DND-41 (cell line): Measurements from ENCODE around the gene CACHD1.

Source experiments
- ATAC-seq: fragments of 200-7000 bp; cut with Tn5 transposase; 3 replicates; pipeline ENCODE4 v1.9.1; 2021; ENCODE audit warnings: low read depth; ENCODE audit not compliant: insufficient read depth
- DNase-seq: peaks from one replicate; pipeline ENCODE4 v3.0.0-alpha.2; 2020
- H2AFZ ChIP-seq: 2 replicates; pipeline ENCODE4 v1.6.0; 2012; ENCODE audit warnings: low read depth, low read length
- H3K27ac ChIP-seq: 2 replicates; pipeline ENCODE4 v1.5.1; 2012; ENCODE audit warnings: low read length, inconsistent platforms
- H3K27me3 ChIP-seq: fragments of 200-600 bp; sonication (generic); 2 replicates; pipeline ENCODE4 v1.6.0; 2012; ENCODE audit warnings: low read length, mild to moderate bottlenecking, inconsistent platforms; ENCODE audit not compliant: insufficient read depth, poor library complexity
- H3K36me3 ChIP-seq: 2 replicates; pipeline ENCODE4 v1.5.1; 2012; ENCODE audit warnings: low read length, inconsistent platforms; ENCODE audit not compliant: insufficient read depth
- H3K4me1 ChIP-seq: 2 replicates; pipeline ENCODE4 v1.5.1; 2012; ENCODE audit warnings: mild to moderate bottlenecking, low read length; ENCODE audit not compliant: insufficient read depth
- H3K4me2 ChIP-seq: 2 replicates; pipeline ENCODE4 v1.6.0; 2012; ENCODE audit warnings: mild to moderate bottlenecking, moderate library complexity, low read length, inconsistent platforms; ENCODE audit not compliant: insufficient read depth
- H3K4me3 ChIP-seq, 2 experiments: fragments of 200-600 bp in 1 of 2; shearing (Covaris generic) in 1 of 2; 2 replicates each; pipeline ENCODE4 v1.5.1; 2012 to 2016; ENCODE audit warnings: inconsistent platforms in 2 of 2, low read length in 2 of 2, mild to moderate bottlenecking in 2 of 2, low read depth in 1 of 2, moderate library complexity in 1 of 2
- H3K79me2 ChIP-seq: 2 replicates; pipeline ENCODE4 v1.6.0; 2012; ENCODE audit warnings: low read length, inconsistent platforms; ENCODE audit not compliant: insufficient read depth
- H3K9ac ChIP-seq: 2 replicates; pipeline ENCODE4 v1.6.0; 2012; ENCODE audit warnings: low read depth, mild to moderate bottlenecking, inconsistent platforms, low read length, moderate library complexity
- H3K9me3 ChIP-seq: 2 replicates; pipeline ENCODE4 v1.5.1; 2012; ENCODE audit warnings: low read length, moderate library complexity, mild to moderate bottlenecking, inconsistent platforms; ENCODE audit not compliant: insufficient read depth, severe bottlenecking
- H4K20me1 ChIP-seq: 2 replicates; pipeline ENCODE4 v1.6.0; 2012; ENCODE audit warnings: low read length; ENCODE audit not compliant: insufficient read depth
- CTCF ChIP-seq: IDR thresholded peaks from 2 replicates; pipeline ENCODE4 v1.5.1; 2012; ENCODE audit warnings: borderline replicate concordance, low read length, moderate library complexity, mild to moderate bottlenecking; ENCODE audit not compliant: poor library complexity, severe bottlenecking; ENCODE audit errors: extremely low read depth
- EZH2 ChIP-seq: IDR thresholded peaks from 3 replicates; pipeline ENCODE4 v1.6.1; 2012; ENCODE audit warnings: borderline replicate concordance, low read depth, mild to moderate bottlenecking, moderate library complexity, low read length, inconsistent platforms; ENCODE audit not compliant: severe bottlenecking

The CACHD1 gene

GRCh38 chr1:64433747-64434146 is 36.2 kb upstream of the CACHD1 start:
- Histone ChIP-seq H3K9ac (no peak overlapping the region), H3K36me3 (no peaks in the 10 kb centered on the region), H2AFZ (no peak overlapping the region), H3K27me3 (no peaks in the 10 kb centered on the region), H3K4me2 (no peak overlapping the region), H4K20me1 (no peaks in the 10 kb centered on the region), H3K79me2 (no peaks in the 10 kb centered on the region), H3K9me3 (no peaks in the 10 kb centered on the region), H3K27ac (no peak overlapping the region), H3K4me3 (no peak overlapping the region), H3K4me1 (no peaks in the 10 kb centered on the region)
- TF ChIP-seq CTCF = no peak
- TF ChIP-seq EZH2 = no peak
- DNase-seq (no peak), ATAC-seq (no peak)

GRCh38 chr1:64435000-64435399 is 34.9 kb upstream of the CACHD1 start:
- H4K20me1 ChIP-seq = no peaks in the 10 kb centered on the region
- DNase-seq = no peak
- H3K9me3 ChIP-seq = no peaks in the 10 kb centered on the region
- H3K36me3 ChIP-seq = no peaks in the 10 kb centered on the region
- no peak overlapping the region for H3K4me2 ChIP-seq
- no peak overlapping the region for H3K27ac ChIP-seq
- H3K4me3 ChIP-seq = no peak overlapping the region
- TF ChIP-seq CTCF (no peak), EZH2 (no peak)
- no peak overlapping the region for H2AFZ ChIP-seq
- no peak for ATAC-seq
- H3K79me2 ChIP-seq = no peaks in the 10 kb centered on the region
- H3K27me3 ChIP-seq = no peaks in the 10 kb centered on the region
- H3K9ac ChIP-seq = no peak overlapping the region
- no peaks in the 10 kb centered on the region for H3K4me1 ChIP-seq

GRCh38 chr1:64437453-64437852 is 32.5 kb upstream of the CACHD1 start:
- DNase-seq (no peak), ATAC-seq (no peak)
- H3K4me2 ChIP-seq = no peak overlapping the region
- no peaks in the 10 kb centered on the region for H3K9me3 ChIP-seq
- H3K36me3 ChIP-seq = no peaks in the 10 kb centered on the region
- H3K79me2 ChIP-seq = no peaks in the 10 kb centered on the region
- H3K9ac ChIP-seq = no peak overlapping the region
- H2AFZ ChIP-seq = no peak overlapping the region
- H4K20me1 ChIP-seq = no peaks in the 10 kb centered on the region
- H3K27me3 ChIP-seq = no peaks in the 10 kb centered on the region
- H3K27ac ChIP-seq = no peak overlapping the region
- H3K4me1 ChIP-seq = no peaks in the 10 kb centered on the region
- no peak overlapping the region for H3K4me3 ChIP-seq
- TF ChIP-seq EZH2 = no peak
- no peak for TF ChIP-seq CTCF

GRCh38 chr1:64440183-64440826 is 29.6 kb upstream of the CACHD1 start:
- H3K9ac ChIP-seq = no peak overlapping the region
- DNase-seq (no peak), ATAC-seq (no peak)
- no peaks in the 10 kb centered on the region for H3K4me1 ChIP-seq
- no peak overlapping the region for H2AFZ ChIP-seq
- H3K79me2 ChIP-seq = no peaks in the 10 kb centered on the region
- H3K4me2 ChIP-seq = no peak overlapping the region
- H3K4me3 ChIP-seq = no peak overlapping the region
- no peaks in the 10 kb centered on the region for H3K9me3 ChIP-seq
- TF ChIP-seq CTCF (no peak), EZH2 (no peak)
- H3K27ac ChIP-seq = no peak overlapping the region
- H3K27me3 ChIP-seq = no peaks in the 10 kb centered on the region
- H4K20me1 ChIP-seq = no peaks in the 10 kb centered on the region
- no peaks in the 10 kb centered on the region for H3K36me3 ChIP-seq
